WTC11 (cell line): Measurements from ENCODE around the gene TMEM178A. TPM values are rescaled to one million over a fixed set of nuclear protein-coding genes. Genes with fewer than 3 reads are reported as not detected.

Experiments used
- ATAC-seq: fragments of 200-7000 bp; cut with Tn5 transposase; 2 replicates; pipeline ENCODE4 v1.10.0; 2021; ENCODE audit warnings: mild to moderate bottlenecking, moderate library complexity
- CTCF ChIA-PET: fragments of 300-600 bp; sonication (Branson Sonifier 250); formaldehyde crosslinking; loops from one replicate; lab custom pipeline; 2021; ENCODE audit warnings: antibody characterized with exemption; lab: Charles Lee
- POLR2A ChIA-PET: fragments of 350-600 bp; sonication (Branson Sonifier 250); formaldehyde crosslinking; loops from one replicate; lab custom pipeline; 2021; ENCODE audit warnings: antibody characterized with exemption; lab: Charles Lee
- DNase-seq: peaks from one replicate; pipeline ENCODE4 v3.0.0; 2021; ENCODE audit warnings: low spot score
- H3K27ac Mint-ChIP-seq: 2 replicates; pipeline ENCODE4 v1.8.0; 2021; ENCODE audit warnings: mixed read lengths
- H3K27me3 Mint-ChIP-seq: 2 replicates; pipeline ENCODE4 v1.8.0; 2021; ENCODE audit warnings: low read depth, mild to moderate bottlenecking, moderate library complexity, mixed read lengths
- H3K36me3 Mint-ChIP-seq: 2 replicates; pipeline ENCODE4 v1.8.0; 2021; ENCODE audit warnings: mixed read lengths
- H3K4me1 Mint-ChIP-seq: 2 replicates; pipeline ENCODE4 v1.8.0; 2022; ENCODE audit warnings: mixed read lengths
- H3K4me3 Mint-ChIP-seq: 2 replicates; pipeline ENCODE4 v1.8.0; 2021; ENCODE audit warnings: mild to moderate bottlenecking, moderate library complexity, mixed read lengths
- H3K9me3 Mint-ChIP-seq: 2 replicates; pipeline ENCODE4 v1.8.0; 2021; ENCODE audit warnings: mixed read lengths
- AFF4 ChIP-seq: sonication (generic); formaldehyde crosslinking; IDR thresholded peaks from 2 replicates; pipeline ENCODE4 v1.8.1; 2023; ENCODE audit warnings: mild to moderate bottlenecking, missing genetic modification reagents, borderline replicate concordance
- ARID4B ChIP-seq: sonication (generic); formaldehyde crosslinking; IDR thresholded peaks from 2 replicates; pipeline ENCODE4 v1.8.0; 2023; ENCODE audit warnings: missing genetic modification reagents, mild to moderate bottlenecking, borderline replicate concordance
- E2F5 ChIP-seq: sonication (generic); formaldehyde crosslinking; IDR thresholded peaks from 2 replicates; pipeline ENCODE4 v1.8.1; 2022; ENCODE audit warnings: mild to moderate bottlenecking, moderate library complexity, missing genetic modification reagents
- FOXJ3 ChIP-seq: sonication (generic); formaldehyde crosslinking; IDR thresholded peaks from 2 replicates; pipeline ENCODE4 v1.9.0; 2021; ENCODE audit warnings: missing genetic modification reagents, mild to moderate bottlenecking, borderline replicate concordance
- GRHL2 ChIP-seq: fragments of 250-450 bp; sonication (Bioruptor Pico); IDR thresholded peaks from 2 replicates; pipeline ENCODE4 v1.8.0; 2022; ENCODE audit warnings: mild to moderate bottlenecking, moderate library complexity; ENCODE audit not compliant: insufficient replicate concordance, severe bottlenecking
- GTF2I ChIP-seq: fragments of 250-450 bp; sonication (Bioruptor Pico); conservative IDR thresholded peaks from 2 replicates; pipeline ENCODE4 v1.4.0; 2021; ENCODE audit warnings: mild to moderate bottlenecking
- IRF2 ChIP-seq: sonication (generic); formaldehyde crosslinking; IDR thresholded peaks from 2 replicates; pipeline ENCODE4 v1.8.0; 2022; ENCODE audit warnings: low read depth, missing genetic modification reagents, borderline replicate concordance
- MXD4 ChIP-seq: fragments of 250-450 bp; sonication (Bioruptor Pico); IDR thresholded peaks from 2 replicates; pipeline ENCODE4 v1.8.0; 2021; ENCODE audit warnings: mild to moderate bottlenecking, moderate library complexity, borderline replicate concordance
- PRDM15 ChIP-seq: sonication (generic); formaldehyde crosslinking; IDR thresholded peaks from 2 replicates; pipeline ENCODE4 v1.8.0; 2022; ENCODE audit warnings: missing genetic modification reagents
- PRRX2 ChIP-seq: fragments of 250-450 bp; sonication (Bioruptor Pico); IDR thresholded peaks from 2 replicates; pipeline ENCODE4 v1.8.0; 2021; ENCODE audit warnings: mild to moderate bottlenecking
- SOX15 ChIP-seq: fragments of 250-450 bp; sonication (Bioruptor Pico); IDR thresholded peaks from 2 replicates; pipeline ENCODE4 v1.9.0; 2021; ENCODE audit warnings: mild to moderate bottlenecking
- USF1 ChIP-seq: sonication (generic); formaldehyde crosslinking; IDR thresholded peaks from 2 replicates; pipeline ENCODE4 v1.8.0; 2022; ENCODE audit warnings: mild to moderate bottlenecking, missing genetic modification reagents
- ZNF416 ChIP-seq: fragments of 250-450 bp; sonication (Bioruptor Pico); IDR thresholded peaks from 2 replicates; pipeline ENCODE4 v1.9.0; 2021; ENCODE audit warnings: mild to moderate bottlenecking, inconsistent platforms
- ZNF671 ChIP-seq: fragments of 250-450 bp; sonication (Bioruptor Pico); IDR thresholded peaks from 2 replicates; pipeline ENCODE4 v1.8.0; 2021; ENCODE audit warnings: mild to moderate bottlenecking
- ZSCAN18 ChIP-seq: fragments of 250-450 bp; sonication (Bioruptor Pico); IDR thresholded peaks from 2 replicates; pipeline ENCODE4 v2.1.2; 2022; ENCODE audit warnings: mild to moderate bottlenecking, moderate library complexity
- total RNA-seq: library from RNA; stranded (reverse); gene quantifications from 3 replicates; pipeline ENCODE4 v1.2.3, GENCODE V29; 2021

Gene TMEM178A
- total RNA-seq, 1 experiment from 2014 or later, result 14.5 TPM

- no peak for TF ChIP-seq AFF4
- TF ChIP-seq E2F5 (CRISPR knock-in tag), result no peak
- TF ChIP-seq USF1, result no peak
- TF ChIP-seq ARID4B, result no peak
- TF ChIP-seq, all 79 proteins: peak for 0
These were observed 2.9 kb downstream of the TMEM178A start (continued) for GRCh38 chr2:39668576-39669080.

GRCh38 chr2:39671604-39672003, 5.9 kb downstream of the TMEM178A start:
- DNase-seq, result no peak
- no peak overlapping the region for H3K4me3 Mint-ChIP-seq
- no peaks in the 10 kb centered on the region for H3K36me3 Mint-ChIP-seq
- no peak overlapping the region for H3K27ac Mint-ChIP-seq
- H3K9me3 Mint-ChIP-seq, result no peaks in the 10 kb centered on the region
- peaks cover 22% of the 10 kb centered on the region for H3K27me3 Mint-ChIP-seq
- ChIA-PET CTCF (interaction anchor here (1.8 to 2.2 kb wide), 2 partner anchors 58 to 78 kb away, joined by 7 to 8 read pairs; no protein-coding TSS in a partner anchor), POLR2A (no interaction called here)
- ATAC-seq, result no peak
- peaks cover 43% of the 10 kb centered on the region for H3K4me1 Mint-ChIP-seq
- no peak for TF ChIP-seq MXD4 (CRISPR knock-in tag)
- TF ChIP-seq IRF2, result no peak
- no peak for TF ChIP-seq SOX15 (CRISPR knock-in tag)
- no peak for TF ChIP-seq ZNF671 (CRISPR knock-in tag)
- TF ChIP-seq PRRX2 (CRISPR knock-in tag), result no peak
- no peak for TF ChIP-seq AFF4
- no peak for TF ChIP-seq GRHL2 (CRISPR knock-in tag)
- no peak for TF ChIP-seq GTF2I (CRISPR knock-in tag)
- TF ChIP-seq E2F5 (CRISPR knock-in tag), result no peak
- no peak for TF ChIP-seq FOXJ3 (CRISPR knock-in tag)
- TF ChIP-seq ZSCAN18 (CRISPR knock-in tag), result no peak
- TF ChIP-seq ZNF416 (CRISPR knock-in tag), result no peak
- no peak for TF ChIP-seq PRDM15 (CRISPR knock-in tag)
